Hepatocyte (in vitro differentiated cells): ENCODE data around the gene GPR18.

ENCODE experiments used
- CTCF ChIP-seq: fragments of 200-600 bp; sonication (generic); IDR thresholded peaks from 2 replicates; pipeline ENCODE4 v1.5.1; 2016; ENCODE audit warnings: antibody characterized with exemption, mild to moderate bottlenecking; ENCODE audit not compliant: poor library complexity
- EZH2 ChIP-seq: fragments of 200-600 bp; sonication (generic); IDR thresholded peaks from 2 replicates; pipeline ENCODE4 v1.6.1; 2016; ENCODE audit warnings: antibody characterized with exemption, mild to moderate bottlenecking, borderline replicate concordance

GRCh38 chr13:99256283-99256682, 1.9 kb downstream of the GPR18 start:
- TF ChIP-seq CTCF (no peak), EZH2 (no peak)
